A549 (cell line): Measurements from ENCODE around the gene CMTR1. TPM values are rescaled to one million over a fixed set of nuclear protein-coding genes. Genes with fewer than 3 reads are reported as not detected.
A peak's percentile ranks its signal among the peaks of the same experiment; 100 is the strongest.

ENCODE experiments used
- ATAC-seq, 2 experiments: fragments of 200-7000 bp in 1 of 2; fragments of >200 bp in 1 of 2; cut with Nextera tagmentation in 1 of 2; cut with Tn5 transposase in 1 of 2; 3 replicates each; pipeline versions ENCODE4 v1.8.0 to v1.9.1; 2018 to 2020; ENCODE audit warnings: mild to moderate bottlenecking in 1 of 2, moderate library complexity in 1 of 2
- CTCF ChIA-PET: fragments of 300-600 bp; sonication (Branson Sonifier 250); formaldehyde crosslinking; extraction: SDS; loops from one replicate; lab custom pipeline; 2021; ENCODE audit warnings: antibody characterized with exemption, inconsistent platforms; lab: Yijun Ruan, JAX
- POLR2A ChIA-PET: fragments of 350-600 bp; formaldehyde crosslinking; extraction: SDS; loops from one replicate; lab custom pipeline; 2021; ENCODE audit warnings: antibody characterized with exemption, inconsistent platforms; lab: Yijun Ruan, JAX
- DNase-seq, 2 experiments: peaks; one replicate each; pipeline versions ENCODE4 v3.0.0 to v3.0.0-alpha.2; 2011 to 2016; ENCODE audit warnings: low read depth in 1 of 2, low spot score in 1 of 2
- FAIRE-seq: peaks from 2 replicates; lab custom pipeline; 2011; peaks lifted over from hg19 to GRCh38; lab: Jason Lieb, UNC
- H3K27ac ChIP-seq, 2 experiments: fragments of >200 bp; sonication (Bioruptor Twin); formaldehyde crosslinking; 3 replicates each; pipeline ENCODE4 v1.5.1; 2016 to 2017
- H3K4me1 ChIP-seq: fragments of >200 bp; sonication (Bioruptor Twin); formaldehyde crosslinking; 3 replicates; pipeline ENCODE4 v1.6.1; 2016
- H3K4me2 ChIP-seq: fragments of >200 bp; sonication (Bioruptor Twin); formaldehyde crosslinking; 3 replicates; pipeline ENCODE4 v1.6.1; 2016
- H3K4me3 ChIP-seq: fragments of >200 bp; sonication (Bioruptor Twin); formaldehyde crosslinking; 3 replicates; pipeline ENCODE4 v1.5.1; 2016
- H3K9me3 ChIP-seq: fragments of >200 bp; sonication (Bioruptor Twin); formaldehyde crosslinking; 3 replicates; pipeline ENCODE4 v1.6.1; 2016
- ATOH8 ChIP-seq: fragments of 250-450 bp; sonication (Bioruptor Pico); IDR thresholded peaks from 2 replicates; pipeline ENCODE4 v1.5.0; 2020; ENCODE audit warnings: low read depth, mild to moderate bottlenecking, moderate library complexity
- CBX8 ChIP-seq: fragments of 200-600 bp; sonication (generic); IDR thresholded peaks from 2 replicates; pipeline ENCODE4 v1.6.1; 2016
- CEBPB ChIP-seq, 2 experiments: fragments of >200 bp in 1 of 2; sonication (Bioruptor Twin) in 1 of 2; formaldehyde crosslinking in 1 of 2; IDR thresholded peaks; 2 replicates each; pipeline ENCODE4 v1.6.1; 2012 to 2016
- CHD2 ChIP-seq: fragments of 150-350 bp; IDR thresholded peaks from 2 replicates; pipeline ENCODE4 v1.6.1; 2014; ENCODE audit warnings: low read length; ENCODE audit not compliant: partially characterized antibody
- ELK1 ChIP-seq: fragments of 150-350 bp; IDR thresholded peaks from 2 replicates; pipeline ENCODE4 v1.6.1; 2014; ENCODE audit warnings: low read depth, mild to moderate bottlenecking, low read length
- FOSL2 ChIP-seq, 2 experiments: fragments of 450-650 bp in 1 of 2; fragments of >200 bp in 1 of 2; sonication (Bioruptor Twin) in 1 of 2; formaldehyde crosslinking; IDR thresholded peaks; 2 replicates each; pipeline versions ENCODE4 v1.5.0 to v1.6.1; 2016 to 2020; ENCODE audit warnings: mild to moderate bottlenecking in 1 of 2, moderate library complexity in 1 of 2
- HDAC2 ChIP-seq: fragments of 200-600 bp; sonication (generic); IDR thresholded peaks from 2 replicates; pipeline ENCODE4 v1.6.1; 2016
- HOXB5 ChIP-seq: fragments of 250-450 bp; sonication (Bioruptor Pico); IDR thresholded peaks from 2 replicates; pipeline ENCODE4 v1.5.0; 2020; ENCODE audit warnings: mild to moderate bottlenecking, moderate library complexity
- JUNB ChIP-seq: fragments of >200 bp; sonication (Bioruptor Twin); formaldehyde crosslinking; IDR thresholded peaks from 2 replicates; pipeline ENCODE4 v1.6.1; 2016
- KDM1A ChIP-seq: fragments of 200-600 bp; sonication (generic); IDR thresholded peaks from 2 replicates; pipeline ENCODE4 v1.6.1; 2016; ENCODE audit warnings: low read depth, mild to moderate bottlenecking
- MYC ChIP-seq: IDR thresholded peaks from 2 replicates; pipeline ENCODE4 v1.6.1; 2012; ENCODE audit warnings: mild to moderate bottlenecking, inconsistent platforms, low read length, improper control_type of control experiment, borderline replicate concordance
- PBX3 ChIP-seq: IDR thresholded peaks from 2 replicates; pipeline ENCODE4 v1.6.1; 2012
- PHF8 ChIP-seq: fragments of 200-600 bp; sonication (generic); IDR thresholded peaks from 2 replicates; pipeline ENCODE4 v1.6.1; 2016; ENCODE audit warnings: low read depth, mild to moderate bottlenecking, antibody characterized with exemption, moderate library complexity, borderline replicate concordance
- POLR2AphosphoS2 ChIP-seq: conservative IDR thresholded peaks from 2 replicates; pipeline ENCODE4 v1.6.1; 2012; ENCODE audit warnings: low read length, improper control_type of control experiment, inconsistent platforms
- RARB ChIP-seq: fragments of 250-450 bp; sonication (Bioruptor Pico); IDR thresholded peaks from 2 replicates; pipeline ENCODE4 v1.8.0; 2021; ENCODE audit warnings: mild to moderate bottlenecking, moderate library complexity
- REST ChIP-seq: fragments of 200-600 bp; sonication (generic); IDR thresholded peaks from 2 replicates; pipeline ENCODE4 v1.6.1; 2016; ENCODE audit warnings: antibody characterized with exemption, mild to moderate bottlenecking, moderate library complexity
- RFX5 ChIP-seq: fragments of 450-650 bp; IDR thresholded peaks from 2 replicates; pipeline ENCODE4 v1.7.1; 2014; ENCODE audit warnings: antibody characterized with exemption, mild to moderate bottlenecking, moderate library complexity
- TFCP2L1 ChIP-seq: fragments of 250-450 bp; sonication (Bioruptor Pico); IDR thresholded peaks from 2 replicates; pipeline ENCODE4 v1.5.0; 2021; ENCODE audit warnings: mild to moderate bottlenecking
- USF2 ChIP-seq: fragments of 450-650 bp; IDR thresholded peaks from 2 replicates; pipeline ENCODE4 v1.6.1; 2014; ENCODE audit warnings: antibody characterized with exemption
- ZC3H11A ChIP-seq: fragments of 450-650 bp; IDR thresholded peaks from 2 replicates; pipeline ENCODE4 v1.6.1; 2014; ENCODE audit warnings: antibody characterized with exemption, mild to moderate bottlenecking
- ZFP36 ChIP-seq: fragments of 450-650 bp; IDR thresholded peaks from 2 replicates; pipeline ENCODE4 v1.6.1; 2014; ENCODE audit warnings: borderline replicate concordance; ENCODE audit not compliant: partially characterized antibody
- ZNF302 ChIP-seq: fragments of 250-450 bp; sonication (Bioruptor Pico); IDR thresholded peaks from 2 replicates; pipeline ENCODE4 v1.9.0; 2021; ENCODE audit warnings: inconsistent platforms, mild to moderate bottlenecking, moderate library complexity
- ZSCAN20 ChIP-seq: fragments of 250-450 bp; sonication (Bioruptor Pico); IDR thresholded peaks from 2 replicates; pipeline ENCODE4 v1.8.0; 2022; ENCODE audit warnings: mild to moderate bottlenecking, moderate library complexity
- WGBS: methylation state at CpG from one replicate; pipeline ENCODE4 v1.1.6; 2017; ENCODE audit errors: missing lambda C conversion rate; 5-methylcytosine and 5-hydroxymethylcytosine counted together
- polyA plus RNA-seq, 4 experiments: library from polyadenylated mRNA; depleted of rRNA in 3 of 4; stranded (reverse); fragments of >200 nt; fragmentation: RNase III in 1 of 4; extraction: RNeasy Plus Mini Kit Qiagen cat#74134 plus additional on column Dnase treatment in 1 of 4; gene quantifications; 2 replicates in 3 of 4; 3 replicates in 1 of 4; pipeline ENCODE4 v1.2.3, GENCODE V29; 2011 to 2017

Gene CMTR1
- polyA plus RNA-seq, 2 of the 4 experiments (the other 2 are of a cell fraction) = 17.0 to 17.8 TPM

- Histone ChIP-seq H3K4me1 (peaks cover 8% of the 10 kb centered on the region; the same call in 1 of the 3 replicates), H3K4me3 (peak overlapping the region; percentile 98), H3K4me2 (peak overlapping the region; percentile 96), H3K9me3 (no peaks in the 10 kb centered on the region), H3K27ac (peak overlapping the region; percentile 82 to 98)
- FAIRE-seq (no peak), DNase-seq (peak in 1 of 2 experiments; percentile 9), ATAC-seq (peak in 1 of 2 experiments; percentile 59; a peak in 4 of 6 replicates)
- CTCF ChIA-PET = interaction anchor here (1.5 to 1.7 kb wide), 2 partner anchors 15 to 52 kb away, joined by 4 read pairs; no protein-coding TSS in a partner anchor
- POLR2A ChIA-PET = interaction anchor here (0.6 to 1.3 kb wide), 2 partner anchors 10 to 39 kb away, joined by 3 read pairs; no protein-coding TSS in a partner anchor
- 31% methylated on average over 13 of the region's 13 CpGs for whole genome bisulfite sequencing
- TF ChIP-seq ZC3H11A (no peak), ZSCAN20 (CRISPR knock-in tag) (no peak), USF2 (no peak), PHF8 (no peak), RFX5 (no peak), CBX8 (no peak), JUNB (no peak), REST (no peak), ATOH8 (CRISPR knock-in tag) (no peak), PBX3 (no peak), FOSL2 (IDR thresholded peaks at IDR 0.05) (no peak), FOSL2 (CRISPR knock-in tag; IDR thresholded peaks at IDR 0.05) (no peak), POLR2AphosphoS2 (no peak), ELK1 (no peak), KDM1A (no peak), ZNF302 (CRISPR knock-in tag) (no peak), CEBPB (IDR thresholded peaks at IDR 0.05) (no peak)
Observed at GRCh38 chr6:37433657-37434271, 743 bp downstream of the CMTR1 start.

GRCh38 chr6:37435373-37435772, 2.4 kb downstream of the CMTR1 start:
- H3K9me3 ChIP-seq = no peaks in the 10 kb centered on the region
- FAIRE-seq = no peak
- H3K4me1 ChIP-seq = peaks cover 8% of the 10 kb centered on the region; the same call in 1 of the 3 replicates
- CTCF ChIA-PET = no interaction called here
- POLR2A ChIA-PET = no interaction called here
- no peak overlapping the region for H3K4me3 ChIP-seq
- WGBS = 86% methylated on average over 4 of the region's 4 CpGs
- no peak overlapping the region for H3K27ac ChIP-seq
- no peak for DNase-seq
- H3K4me2 ChIP-seq = no peak overlapping the region
- ATAC-seq = no peak
- TF ChIP-seq PBX3 (no peak), RARB (CRISPR knock-in tag) (no peak), ZFP36 (no peak), HOXB5 (CRISPR knock-in tag) (no peak), ZC3H11A (no peak), HDAC2 (no peak), REST (no peak), MYC (no peak), TFCP2L1 (no peak), CHD2 (no peak)
